Measurements from ENCODE around the gene CAMKK1.
"Not testable (repeated sequence)": the region's sequence is repeated elsewhere in the genome, so short reads cannot be mapped to it uniquely, and the experiment has no call there.

CAMKK1 gene

DNA sequence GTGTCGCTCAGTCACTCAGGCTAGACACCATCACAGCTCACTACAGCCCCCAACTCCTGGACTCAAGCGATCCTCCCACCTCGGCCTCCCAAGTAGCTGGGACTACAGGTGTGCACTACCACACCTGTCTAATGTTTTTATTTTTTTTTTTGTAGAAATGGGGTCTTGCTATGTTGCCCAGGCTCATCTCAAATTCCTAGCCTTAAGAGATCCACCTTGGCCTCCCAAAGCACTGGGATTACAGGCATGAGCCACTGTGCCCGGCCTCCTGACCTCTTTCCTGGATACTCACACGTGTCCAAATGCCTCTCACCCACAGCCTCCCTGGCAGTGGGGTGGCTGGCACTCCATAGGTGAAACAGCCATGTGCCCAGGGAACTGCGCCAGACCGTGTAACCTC, 17.5 kb downstream of the CAMKK1 start:
- no peak for DNase-seq

- DNase-seq = no peak
Observed at GRCh38 chr17:3873862-3874261, 19.0 kb downstream of the CAMKK1 start.

DNA sequence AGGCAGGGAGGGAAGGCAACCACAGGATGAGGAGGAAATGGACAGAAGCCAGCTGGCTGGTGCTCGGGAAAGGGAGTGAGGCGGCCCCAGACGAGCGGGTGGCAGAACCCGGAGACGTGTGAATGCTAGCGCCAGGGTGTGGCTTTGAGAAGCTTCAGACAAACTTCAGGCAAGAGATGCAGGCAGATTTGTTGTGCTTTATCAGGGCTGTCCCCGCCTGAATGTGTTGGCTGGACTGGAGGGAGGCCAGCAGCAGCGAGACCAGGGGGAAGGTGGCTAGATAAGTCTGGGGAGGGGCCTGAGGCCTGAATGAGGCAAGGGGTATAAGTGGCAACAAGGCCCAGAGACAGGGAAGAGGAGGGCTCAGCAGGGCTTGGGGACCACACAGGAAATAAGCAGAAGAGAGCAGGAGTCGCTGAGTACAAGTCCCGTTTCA, 22.0 kb downstream of the CAMKK1 start:
- DNase-seq = no peak

GRCh38 chr17:3867606-3868005, 25.2 kb downstream of the CAMKK1 start:
- no peak for DNase-seq

GRCh38 chr17:3867106-3867505, 25.7 kb downstream of the CAMKK1 start:
- DNase-seq = no peak

DNA sequence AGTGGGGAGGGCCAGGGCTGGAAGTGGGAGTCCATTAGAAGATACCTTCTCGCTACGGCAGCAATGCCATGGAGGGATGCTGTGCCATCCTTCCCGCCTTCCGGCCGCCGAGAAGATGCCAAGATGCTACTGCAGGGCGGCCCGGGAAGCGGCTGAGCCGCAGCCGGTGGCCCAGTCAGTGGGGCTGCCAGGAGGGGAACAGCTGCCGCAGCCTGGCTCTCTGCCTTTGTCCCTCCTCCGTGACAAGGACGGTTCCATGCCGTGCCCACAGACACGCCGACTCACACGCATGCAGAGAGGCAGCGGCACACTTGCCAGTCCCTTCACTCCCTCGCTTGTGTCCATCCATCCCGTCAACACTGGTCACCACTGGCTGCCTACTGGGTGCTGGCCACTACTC, 26.6 kb downstream of the CAMKK1 start:
- DNase-seq = no peak

GRCh38 chr17:3865176-3865575, 27.7 kb downstream of the CAMKK1 start:
- DNase-seq = no peak

DNA sequence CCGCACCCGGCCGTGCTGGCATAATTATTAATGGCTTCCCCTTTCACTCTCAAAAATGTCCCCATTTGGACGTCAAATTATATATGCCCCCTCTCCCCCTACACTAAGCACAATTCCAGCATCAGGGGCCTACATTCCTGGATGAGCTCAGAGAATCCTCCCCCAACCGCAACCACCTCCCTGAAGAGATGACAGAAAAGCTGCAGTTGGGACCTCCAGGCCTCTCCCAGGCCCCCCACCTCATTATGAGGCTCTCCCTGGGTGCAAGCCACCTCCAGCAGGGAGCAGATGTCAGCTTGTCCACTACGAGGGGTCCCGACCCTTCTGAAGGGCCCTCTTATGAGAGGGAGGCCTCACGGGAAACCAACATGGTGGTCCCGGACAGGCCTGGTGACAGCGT, 28.3 kb downstream of the CAMKK1 start:
- no peak for DNase-seq

DNA sequence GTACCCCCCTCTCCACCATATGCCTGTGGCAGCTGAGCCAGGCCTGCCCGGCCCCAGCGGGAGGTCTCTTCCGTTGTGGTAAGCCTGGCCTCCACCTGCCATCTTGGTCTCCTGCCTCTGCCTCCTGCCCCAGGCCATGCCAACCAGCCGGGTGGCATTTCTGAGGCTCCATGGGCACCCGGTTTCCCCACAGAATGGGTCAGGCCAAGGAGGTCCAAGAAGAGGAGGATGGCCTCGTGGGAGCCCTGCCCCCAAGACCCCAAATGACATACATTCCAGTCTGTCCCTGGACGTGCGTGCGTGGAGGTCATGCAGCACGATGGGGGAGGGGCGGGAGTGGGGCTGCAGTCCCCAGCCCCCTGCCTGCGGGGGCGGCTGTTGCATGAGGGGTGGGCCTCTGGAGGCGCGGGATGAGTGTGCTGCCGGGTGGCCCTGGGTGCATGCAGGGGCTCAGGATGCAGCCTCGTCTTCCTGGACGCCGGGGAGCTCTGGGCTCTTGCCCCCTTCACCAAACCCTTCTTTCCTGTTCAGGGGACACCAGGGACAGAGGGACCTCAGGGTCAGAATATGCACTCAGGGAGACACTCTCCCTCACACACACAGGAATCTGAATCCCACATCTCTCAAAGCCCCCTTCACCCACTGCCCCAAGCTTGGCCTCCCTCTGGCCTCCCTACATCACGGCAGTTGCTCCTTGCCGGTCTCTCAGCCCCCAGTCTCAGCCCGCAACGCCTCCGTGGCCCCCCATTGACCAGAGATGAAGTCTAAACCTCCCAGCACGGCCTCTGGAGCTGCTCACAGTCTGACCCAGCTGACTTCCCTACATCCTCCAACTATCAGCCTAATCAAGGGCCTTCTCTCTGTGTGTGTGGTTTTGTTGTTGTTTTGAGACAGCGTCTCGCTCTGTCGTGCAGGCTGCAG, 30.8 kb downstream of the CAMKK1 start:
- DNase-seq = no peak

- no peak for DNase-seq
Observed at GRCh38 chr17:3860939-3861700, 31.7 kb downstream of the CAMKK1 start.

GRCh38 chr17:3859940-3860339, 32.9 kb downstream of the CAMKK1 start:
- no peak for DNase-seq

DNA sequence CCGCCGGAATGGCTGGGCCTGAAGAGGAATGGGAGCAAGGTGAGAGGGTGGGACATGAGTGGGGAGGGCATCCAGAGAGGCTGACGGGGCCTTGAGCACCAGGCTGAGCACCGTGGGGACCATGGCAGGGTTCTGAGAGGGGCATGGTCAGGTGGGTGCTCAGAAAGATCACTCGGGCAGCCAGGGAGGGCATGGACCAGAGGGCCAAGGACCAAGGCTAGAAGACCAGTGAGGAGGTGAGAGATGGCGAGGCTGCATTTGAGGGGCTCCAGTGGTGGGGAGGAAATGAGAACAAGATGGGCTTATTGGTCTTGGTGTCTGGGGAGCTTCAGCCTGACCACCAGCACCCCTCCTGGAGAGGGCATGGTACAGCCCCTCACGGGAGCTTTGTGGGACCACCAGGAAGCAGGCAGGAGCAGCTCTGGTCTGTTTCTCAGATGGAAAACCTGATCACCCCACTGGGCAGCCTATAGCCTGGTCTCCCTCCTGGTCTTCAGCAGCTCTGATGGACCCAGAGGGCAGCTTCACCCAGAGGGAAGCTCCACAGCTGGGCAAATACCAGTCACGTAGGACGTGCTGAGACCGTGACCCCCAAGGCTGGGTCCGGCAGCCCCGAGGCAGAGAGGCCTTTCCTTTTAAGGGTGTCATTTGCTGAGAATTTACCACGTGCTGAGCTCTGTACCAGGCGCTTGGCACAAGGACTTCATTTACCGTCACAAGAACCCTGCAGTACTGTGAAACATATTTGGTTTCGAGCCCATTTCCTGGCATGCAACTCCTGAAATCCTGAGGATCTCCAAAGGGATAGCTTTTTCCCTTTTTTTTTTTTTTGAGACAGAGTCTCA, 35.4 kb downstream of the CAMKK1 start:
- no peak for DNase-seq

- DNase-seq = not testable (repeated sequence)
Observed at GRCh38 chr17:3854204-3854603, 38.6 kb downstream of the CAMKK1 start.

DNA sequence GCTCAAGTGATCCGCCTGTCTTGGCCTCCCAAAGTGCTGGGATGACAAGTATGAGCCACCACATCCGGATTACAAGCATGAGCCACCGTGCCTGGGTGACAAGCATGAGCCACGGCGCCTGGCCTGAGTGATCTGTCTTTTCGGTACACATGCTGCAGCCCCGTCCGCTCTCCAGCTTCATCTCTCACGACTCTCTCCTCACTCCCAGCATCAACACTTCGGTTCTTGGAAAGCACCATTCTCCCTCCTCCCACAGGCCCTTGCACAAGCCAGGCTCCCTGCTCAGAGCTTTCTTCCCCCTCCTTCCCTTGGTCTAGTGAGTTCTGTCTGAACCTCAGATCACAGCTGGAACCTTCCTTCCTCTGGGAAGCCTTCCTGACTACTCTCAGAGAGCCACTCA, 40.3 kb downstream of the CAMKK1 start:
- DNase-seq = no peak

GRCh38 chr17:3851461-3852100, 41.3 kb downstream of the CAMKK1 start:
- no peak for DNase-seq

GRCh38 chr17:3848229-3848835, 44.5 kb downstream of the CAMKK1 start:
- DNase-seq = no peak

DNA sequence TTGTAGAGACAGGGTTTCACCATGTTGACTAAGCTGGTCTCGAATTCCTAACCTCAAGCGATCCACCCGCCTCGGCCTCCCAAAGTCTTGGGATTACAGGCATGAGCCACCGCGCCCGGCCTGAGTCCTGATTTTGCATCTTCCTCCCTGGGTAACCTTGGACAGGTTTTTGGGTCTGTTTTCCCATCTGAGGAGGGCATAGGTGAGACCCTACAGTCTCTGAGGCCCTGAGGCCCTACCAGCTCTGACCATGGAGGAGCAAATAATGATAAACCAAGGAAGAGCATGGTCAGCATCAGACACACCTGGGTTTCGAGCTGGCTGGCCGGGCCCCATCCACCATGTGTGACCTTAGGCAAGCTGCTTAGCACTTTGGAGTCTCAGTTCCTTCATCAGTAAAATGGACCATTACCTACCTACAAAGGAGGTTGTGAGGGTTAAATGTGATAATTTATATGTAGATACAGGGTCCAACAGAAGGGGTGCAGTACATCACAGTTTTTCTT, 45.6 kb downstream of the CAMKK1 start:
- no peak for DNase-seq

- no peak for DNase-seq
Observed at GRCh38 chr17:3846437-3847164, 46.3 kb downstream of the CAMKK1 start.

- peak; percentile 91 for DNase-seq
Observed at GRCh38 chr17:3845621-3846436, 47.0 kb downstream of the CAMKK1 start, which contains the start of gene NCBP3. Gene NCBP3 (minus strand): TSS chr17:3846246. CDS start chr17:3846223, 23 bp downstream.

DNA sequence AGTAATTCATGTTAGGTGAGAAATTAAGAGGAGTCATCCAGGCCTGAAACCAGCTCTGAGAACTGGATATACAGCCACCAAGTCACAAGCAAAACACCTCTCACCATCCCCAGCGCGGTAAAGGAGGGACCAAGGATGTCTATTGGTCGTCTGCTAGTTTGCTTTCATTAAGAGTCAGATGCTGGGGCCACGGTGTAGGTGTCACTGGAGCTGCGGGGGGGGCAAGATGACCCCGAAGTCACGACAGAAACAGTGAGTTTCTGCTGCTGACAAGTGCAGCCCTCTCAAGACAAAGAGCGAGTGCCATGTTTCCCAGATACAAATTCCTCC, 47.6 kb downstream of the CAMKK1 start:
- no peak for DNase-seq
